ENCODE results near the gene BCKDK.
"Not testable (repeated sequence)": the region's sequence is repeated elsewhere in the genome, so short reads cannot be mapped to it uniquely, and the experiment has no call there.

BCKDK gene

DNA sequence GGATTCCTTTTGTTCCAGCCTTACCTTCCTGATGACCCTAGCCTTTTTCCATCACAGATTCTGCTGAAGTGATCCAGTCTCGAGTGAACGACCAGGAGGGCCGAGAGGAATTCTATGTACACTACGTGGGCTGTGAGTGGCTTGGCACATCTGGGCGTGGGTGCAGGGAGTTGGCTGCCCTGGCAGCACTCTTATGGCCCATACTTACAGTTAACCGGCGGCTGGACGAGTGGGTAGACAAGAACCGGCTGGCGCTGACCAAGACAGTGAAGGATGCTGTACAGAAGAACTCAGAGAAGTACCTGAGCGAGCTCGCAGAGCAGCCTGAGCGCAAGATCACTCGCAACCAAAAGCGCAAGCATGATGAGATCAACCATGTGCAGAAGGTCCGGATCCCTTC is 11.9 kb downstream of the BCKDK start:
- no peak for DNase-seq (ENCODE audit: low read depth in 2 of 2)

DNA sequence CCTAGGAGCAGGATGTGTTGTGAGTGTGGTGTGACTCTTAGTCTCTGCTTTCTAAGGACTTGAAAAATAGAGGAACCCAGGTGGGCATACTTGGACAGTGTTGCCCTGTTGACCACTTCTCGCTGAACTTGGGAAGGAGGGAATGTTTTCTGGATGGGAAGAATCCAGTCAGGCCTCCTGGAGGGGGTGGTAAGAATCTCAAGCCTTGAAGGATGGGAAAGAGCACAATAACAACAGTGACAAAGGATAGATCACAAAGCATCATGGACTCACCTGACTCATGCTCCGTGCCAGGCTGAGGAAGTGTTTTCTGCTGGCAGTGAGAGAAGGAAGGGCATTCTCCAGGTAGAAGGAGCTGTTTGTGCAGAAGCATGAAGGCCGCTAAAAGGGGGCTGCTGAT is 17.7 kb downstream of the BCKDK start:
- DNase-seq (ENCODE audit: low read depth in 2 of 2), result no peak

DNA sequence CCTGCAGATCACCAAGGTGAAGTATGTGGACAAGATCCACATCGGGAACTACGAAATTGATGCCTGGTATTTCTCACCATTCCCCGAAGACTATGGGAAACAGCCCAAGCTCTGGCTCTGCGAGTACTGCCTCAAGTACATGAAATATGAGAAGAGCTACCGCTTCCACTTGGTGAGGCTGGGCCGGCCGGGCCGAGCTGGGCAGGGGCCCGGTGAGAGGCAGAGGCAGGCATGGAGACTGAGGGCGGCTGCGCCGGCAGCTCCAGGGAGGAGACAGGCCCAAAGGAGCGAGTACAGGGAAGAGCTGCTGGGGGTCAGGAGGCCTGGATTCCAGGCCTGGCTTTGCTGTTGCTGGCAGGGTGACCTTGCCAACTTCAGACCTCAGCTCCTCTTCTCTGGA is 19.0 kb downstream of the BCKDK start:
- no peak for DNase-seq (ENCODE audit: low read depth in 2 of 2)

DNA sequence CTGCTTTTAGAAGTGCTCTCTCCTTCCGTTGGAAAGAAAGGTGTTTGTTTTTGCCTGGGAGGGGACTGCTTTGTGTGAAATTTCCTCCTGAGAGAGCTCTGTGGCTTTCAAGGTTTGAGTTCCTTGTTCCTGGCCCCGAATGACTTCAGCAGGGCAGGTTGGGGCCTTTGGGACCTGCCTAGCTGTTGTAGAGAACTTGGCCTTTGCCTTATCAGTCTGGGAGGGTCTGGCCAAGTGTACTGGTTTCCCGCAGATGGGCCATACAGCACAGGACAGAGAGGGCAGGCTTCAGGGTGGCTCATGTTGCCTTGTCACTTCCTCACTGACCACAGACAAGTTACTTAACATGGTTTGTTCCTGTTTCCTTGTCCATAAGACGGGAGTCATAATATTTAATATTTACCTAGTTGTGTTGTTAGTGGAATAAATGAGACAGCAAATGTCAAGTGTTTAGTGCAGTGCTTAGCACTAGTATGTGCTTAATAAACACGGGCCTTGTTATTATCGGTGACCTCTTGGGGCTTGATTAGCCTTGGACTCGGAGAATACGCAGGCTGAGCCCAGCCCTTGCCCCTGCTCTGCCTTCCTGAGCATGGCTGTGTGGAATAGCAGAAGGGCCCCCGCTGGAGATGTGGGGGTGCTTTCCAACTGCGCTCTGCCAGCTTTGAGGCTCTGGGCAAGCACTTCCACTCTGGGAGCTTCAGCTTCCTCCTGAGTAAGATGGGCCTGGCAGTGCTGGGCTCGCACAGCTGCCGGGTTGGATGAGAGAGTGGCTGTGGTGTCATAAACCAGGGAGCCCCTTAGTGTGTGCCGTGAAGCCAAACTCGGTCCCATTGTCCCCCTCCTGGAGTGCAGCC is 20.8 kb downstream of the BCKDK start:
- no peak for DNase-seq (ENCODE audit: low read depth in 2 of 2)

DNA sequence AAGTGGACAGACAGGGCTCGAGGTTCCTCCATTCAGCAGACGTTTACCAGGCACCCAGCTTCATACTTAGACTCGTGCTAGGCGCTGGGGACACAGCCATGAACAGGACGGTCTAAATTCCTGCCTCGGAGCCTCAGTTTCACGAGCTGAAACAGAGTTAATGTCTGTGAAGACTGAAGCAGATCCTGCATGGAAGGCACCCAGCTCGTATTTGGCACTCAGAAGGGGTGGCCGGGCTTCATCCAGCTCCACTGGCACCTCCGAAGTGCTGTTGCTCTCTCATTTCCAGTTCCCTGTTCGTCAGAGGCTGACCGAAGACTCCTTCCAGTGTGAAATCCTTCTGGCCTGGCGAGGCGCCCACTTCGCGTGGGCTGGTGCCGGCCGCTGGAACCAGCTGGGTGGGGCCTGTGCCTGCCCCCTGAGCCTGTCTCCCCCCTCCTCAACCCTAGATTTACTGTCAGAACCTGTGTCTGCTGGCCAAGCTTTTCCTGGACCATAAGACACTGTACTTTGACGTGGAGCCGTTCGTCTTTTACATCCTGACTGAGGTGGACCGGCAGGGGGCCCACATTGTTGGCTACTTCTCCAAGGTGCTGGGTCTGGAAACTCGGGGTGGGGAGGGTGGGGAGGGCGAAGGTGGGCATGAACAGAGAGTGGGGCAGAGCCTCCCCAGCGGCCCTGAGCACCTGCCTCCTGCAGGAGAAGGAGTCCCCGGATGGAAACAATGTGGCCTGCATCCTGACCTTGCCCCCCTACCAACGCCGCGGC is 21.6 kb downstream of the BCKDK start:
- no peak for DNase-seq (ENCODE audit: low read depth in 2 of 2)

DNA sequence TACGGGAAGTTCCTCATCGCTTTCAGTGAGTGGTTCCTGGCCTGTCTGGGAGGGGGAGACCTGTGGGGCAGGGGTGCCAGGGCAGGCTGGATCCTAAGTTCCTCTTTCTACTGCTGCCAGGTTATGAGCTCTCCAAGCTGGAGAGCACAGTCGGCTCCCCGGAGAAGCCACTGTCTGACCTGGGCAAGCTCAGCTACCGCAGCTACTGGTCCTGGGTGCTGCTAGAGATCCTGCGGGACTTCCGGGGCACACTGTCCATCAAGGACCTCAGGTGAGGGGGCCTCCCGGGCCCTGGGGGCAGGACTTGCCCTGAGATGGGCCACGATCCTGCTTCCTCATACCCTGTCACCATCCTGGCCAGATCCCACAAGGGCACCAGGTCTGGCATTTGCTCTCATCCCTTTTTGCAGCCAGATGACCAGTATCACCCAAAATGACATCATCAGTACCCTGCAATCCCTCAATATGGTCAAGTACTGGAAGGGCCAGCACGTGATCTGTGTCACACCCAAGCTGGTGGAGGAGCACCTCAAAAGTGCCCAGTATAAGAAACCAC is 22.2 kb downstream of the BCKDK start:
- no peak for DNase-seq (ENCODE audit: low read depth in 2 of 2)

DNA sequence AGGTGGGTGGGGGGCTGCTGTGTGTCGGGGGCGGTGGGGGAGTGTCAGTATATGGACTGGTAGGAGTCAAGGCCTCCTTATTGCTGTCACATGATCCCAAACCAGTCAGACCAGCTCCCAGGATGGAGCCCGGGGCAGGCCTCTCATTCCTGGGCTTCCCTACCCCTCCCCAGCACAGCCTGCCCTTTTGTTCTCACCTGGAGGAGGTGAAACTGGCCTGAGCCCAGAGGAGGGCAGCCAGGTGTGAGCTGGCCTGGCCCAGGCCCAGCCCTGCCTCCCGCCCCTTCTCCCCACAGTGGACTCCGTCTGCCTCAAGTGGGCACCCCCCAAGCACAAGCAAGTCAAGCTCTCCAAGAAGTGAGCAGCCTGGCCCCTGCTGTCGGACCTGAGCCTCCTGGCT is 22.7 kb downstream of the BCKDK start:
- DNase-seq (ENCODE audit: low read depth in 2 of 2), result no peak

DNA sequence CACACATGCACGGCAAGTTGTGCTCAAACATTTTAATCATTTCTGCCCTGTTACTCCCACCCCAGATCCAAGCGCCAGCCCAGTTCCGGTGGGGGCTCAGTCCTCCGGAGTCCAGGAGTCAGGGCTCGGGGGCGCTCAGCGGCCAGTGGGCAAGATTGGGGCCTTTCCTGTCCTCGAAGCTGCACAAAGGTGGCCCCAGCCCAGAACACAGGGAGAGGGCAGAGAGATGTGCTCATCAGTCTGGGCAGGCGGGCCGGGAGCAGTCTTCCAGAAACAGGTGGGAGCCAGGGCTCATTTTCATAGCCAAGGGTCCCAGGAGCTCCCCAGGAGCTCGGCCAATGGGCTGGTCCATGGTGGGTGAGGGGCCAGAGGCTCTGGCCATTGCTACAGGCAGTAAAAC is 23.2 kb downstream of the BCKDK start:
- DNase-seq (ENCODE audit: low read depth in 2 of 2), result no peak

DNA sequence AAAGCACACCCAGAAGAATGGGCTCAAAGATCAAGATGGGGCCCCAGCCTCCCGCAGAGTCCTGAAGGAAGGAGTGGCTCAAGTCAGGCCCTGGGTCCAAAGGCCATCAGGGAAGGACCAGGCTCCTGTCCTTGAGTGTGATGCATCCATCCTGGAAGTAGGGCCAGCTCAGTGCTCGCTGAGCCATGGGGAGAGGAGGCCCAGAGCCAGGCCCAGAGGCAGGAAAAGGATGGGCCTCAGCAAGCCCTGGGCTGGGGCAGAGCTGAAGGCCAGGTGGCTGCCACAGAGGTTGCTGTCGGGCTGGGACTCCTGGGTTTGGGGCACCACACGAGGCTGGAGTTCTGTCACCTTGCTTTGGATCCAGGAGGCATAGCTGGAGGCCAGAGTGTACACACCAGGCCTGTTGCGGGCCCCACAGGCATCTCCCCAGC is 23.7 kb downstream of the BCKDK start:
- no peak for DNase-seq (ENCODE audit: low read depth in 2 of 2)

DNA sequence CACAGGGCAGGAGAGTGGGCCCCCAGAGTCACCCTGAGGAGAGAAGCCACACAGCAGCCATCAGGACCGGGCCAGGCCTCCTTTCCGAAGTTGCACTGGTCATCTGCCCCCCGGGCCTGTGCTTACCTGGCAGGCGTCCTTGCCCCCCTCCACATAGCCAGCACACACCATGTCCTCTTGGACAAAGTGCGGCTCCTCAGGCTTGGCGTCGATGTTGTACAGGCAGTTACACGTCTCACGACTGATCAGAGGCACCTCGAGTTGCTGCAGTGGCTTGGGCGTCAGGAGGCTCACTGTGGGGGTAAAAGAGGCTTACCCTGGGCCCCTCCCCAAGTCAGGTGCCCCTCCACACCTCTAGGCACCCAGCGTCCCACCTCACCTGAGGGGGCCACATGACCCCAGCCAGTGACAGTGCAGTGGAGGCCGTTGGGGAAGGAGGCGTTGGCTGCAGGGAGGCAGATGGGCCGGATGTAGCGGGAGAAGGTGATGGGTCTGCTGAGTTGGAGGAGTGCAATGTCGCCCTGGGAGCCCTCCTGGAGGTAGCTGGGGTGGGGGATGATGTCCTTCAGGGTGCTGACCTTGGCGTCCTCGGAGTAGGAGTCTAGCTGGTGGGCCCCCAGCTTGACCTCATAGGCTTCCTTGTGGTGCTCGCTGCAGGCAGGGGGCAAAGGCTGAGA is 24.3 kb downstream of the BCKDK start:
- DNase-seq (ENCODE audit: low read depth in 2 of 2), result no peak

DNA sequence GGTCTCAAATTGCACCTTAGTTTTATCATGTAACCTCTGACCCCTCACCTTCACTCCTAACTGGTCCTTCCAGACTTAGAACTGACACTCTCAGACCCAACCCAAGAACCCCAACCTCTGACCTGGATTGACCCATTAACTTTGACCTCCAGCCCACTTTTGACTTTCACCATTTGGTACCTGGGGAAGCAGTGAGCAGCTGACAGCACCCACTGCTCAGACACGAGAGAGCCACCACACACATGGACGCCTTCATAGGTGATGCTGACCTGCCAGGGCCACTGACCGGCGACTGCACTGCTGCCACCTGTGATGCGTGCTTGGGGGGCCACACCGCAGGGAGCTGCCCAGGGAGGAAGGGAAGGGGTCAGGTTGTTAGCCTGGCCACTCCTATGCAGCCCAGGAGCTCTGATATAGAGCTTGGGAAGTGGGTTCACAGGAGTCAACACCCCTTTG is 24.9 kb downstream of the BCKDK start:
- no peak for DNase-seq (ENCODE audit: low read depth in 2 of 2)

DNA sequence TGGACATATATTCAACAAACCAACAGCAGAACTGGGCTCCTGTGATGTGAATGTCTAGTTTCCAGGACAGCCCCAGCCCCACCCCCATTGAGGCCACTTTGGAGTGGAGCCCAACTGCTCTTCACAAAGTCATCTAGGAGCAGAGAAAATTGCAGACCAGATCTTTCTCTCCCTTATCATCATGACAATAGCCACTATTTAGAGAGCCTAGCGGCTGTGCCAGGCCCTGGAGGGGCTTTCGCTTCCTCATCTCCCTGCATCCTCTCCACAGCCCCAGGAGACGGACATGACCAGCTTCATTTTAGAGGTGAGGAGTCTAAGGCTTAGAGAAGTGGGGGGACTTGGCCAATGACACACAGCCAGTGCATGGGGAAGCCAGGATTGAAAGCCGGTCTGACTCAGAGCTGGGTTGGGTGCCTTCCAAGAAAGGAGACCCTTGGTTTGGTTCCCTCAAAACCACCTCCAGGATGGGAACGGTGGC is 25.9 kb downstream of the BCKDK start:
- no peak for DNase-seq (ENCODE audit: low read depth in 2 of 2)

DNA sequence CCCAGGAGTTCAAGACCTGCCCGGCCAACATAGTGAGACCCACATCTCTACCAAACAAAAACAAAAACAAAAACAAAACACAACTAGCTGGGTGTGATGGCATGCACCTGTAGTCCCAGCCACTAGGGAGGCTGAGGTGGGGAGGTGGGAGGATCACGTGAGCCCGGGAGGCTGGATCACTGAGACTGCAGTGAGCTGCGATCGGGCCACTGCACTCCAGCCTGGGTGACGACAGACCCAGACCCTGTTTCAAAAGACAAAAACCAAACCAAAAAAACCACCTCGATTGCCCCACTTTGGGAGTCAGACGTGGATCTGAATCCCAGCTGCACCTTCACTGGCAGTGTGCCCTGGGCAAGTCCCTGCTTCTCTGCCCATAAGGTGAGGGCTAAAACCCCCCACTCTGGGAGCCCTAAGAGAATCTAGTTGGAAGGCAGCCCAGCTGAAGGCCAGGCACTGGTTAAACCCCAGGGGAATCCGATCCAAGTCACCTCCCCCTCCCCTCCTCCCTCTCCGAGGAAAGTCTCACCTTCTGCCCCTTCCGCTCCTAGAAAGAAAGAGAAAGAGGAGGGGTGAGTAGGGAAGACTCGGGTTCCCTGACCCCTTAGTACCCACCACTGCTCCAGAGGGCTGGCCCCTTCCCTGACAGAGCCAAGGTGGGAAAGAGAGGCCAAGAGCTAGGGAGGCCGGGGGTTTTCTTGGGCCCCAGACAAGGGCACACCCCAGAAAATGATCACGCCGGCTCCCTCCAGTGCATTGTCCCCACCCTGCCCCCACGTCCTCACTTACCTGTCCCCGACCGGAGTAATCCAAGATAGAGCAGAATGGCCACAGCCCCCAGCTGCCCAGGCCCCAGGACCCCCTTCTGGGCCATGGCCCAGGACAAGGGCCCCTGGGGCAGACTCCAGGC is 26.7 kb downstream of the BCKDK start:
- DNase-seq (ENCODE audit: low read depth in 2 of 2), result no peak

DNA sequence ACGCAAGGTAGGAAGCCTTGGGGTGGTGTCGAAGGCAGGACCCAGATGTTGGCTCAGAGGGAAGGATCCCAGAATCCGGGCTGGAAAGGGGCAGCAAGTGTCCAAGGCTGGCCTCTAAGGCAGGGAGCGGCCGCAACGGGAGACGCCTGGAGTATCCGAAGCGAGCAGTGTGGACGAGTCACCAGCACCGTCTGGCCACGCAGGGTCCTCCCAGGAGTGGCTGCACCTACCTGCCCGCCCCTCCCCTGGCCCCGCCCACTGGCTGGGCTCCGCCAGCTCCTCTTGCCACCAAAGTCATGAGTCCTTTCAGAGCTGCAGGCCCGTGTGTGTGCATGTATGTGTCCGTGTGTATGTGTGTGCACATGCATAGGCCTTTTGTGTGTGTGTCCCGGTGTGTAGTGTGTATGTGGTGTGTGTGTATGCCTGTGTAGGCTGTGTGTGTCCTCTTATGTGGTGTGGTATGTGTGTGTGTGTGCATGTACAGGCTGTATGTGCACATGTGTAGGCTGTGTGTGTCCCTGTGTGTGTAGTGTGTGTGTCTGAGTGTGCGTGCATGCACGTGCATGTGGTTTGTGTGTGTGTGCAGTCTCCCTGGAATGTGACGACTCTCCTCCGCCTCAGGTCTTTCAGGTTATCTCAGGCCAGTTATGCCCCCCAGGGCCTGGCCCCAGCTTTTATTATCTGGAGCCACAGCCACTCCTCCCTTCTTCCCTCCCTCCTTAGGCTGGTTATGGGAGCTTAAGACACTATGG is 27.5 kb downstream of the BCKDK start, which contains the start of gene PRSS8:
TSS of gene PRSS8 (minus strand) at position 193 of the 752 bp plus-strand sequence. CDS start 229 bp downstream, outside the sequence.
- no peak for DNase-seq (ENCODE audit: low read depth in 2 of 2)

DNA sequence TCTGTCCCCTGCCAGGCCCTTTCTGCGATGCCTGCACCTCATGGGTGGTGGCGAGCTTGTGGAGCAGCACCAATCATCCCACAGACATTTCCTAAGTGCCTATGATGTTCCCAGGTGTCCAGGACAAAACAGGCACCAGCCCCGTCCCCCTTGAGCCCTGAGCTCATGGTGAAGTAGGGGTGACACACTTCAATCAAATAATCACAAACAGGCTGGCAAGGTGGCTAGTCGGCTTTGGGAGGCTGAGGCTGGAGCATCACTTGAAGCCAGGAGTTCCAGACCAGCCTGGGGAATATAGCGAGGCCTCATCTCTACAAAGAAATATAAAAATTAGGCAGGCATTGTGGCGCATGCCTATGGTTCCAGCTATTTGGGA is 28.1 kb downstream of the BCKDK start:
- DNase-seq (ENCODE audit: low read depth in 2 of 2), result no peak

DNA sequence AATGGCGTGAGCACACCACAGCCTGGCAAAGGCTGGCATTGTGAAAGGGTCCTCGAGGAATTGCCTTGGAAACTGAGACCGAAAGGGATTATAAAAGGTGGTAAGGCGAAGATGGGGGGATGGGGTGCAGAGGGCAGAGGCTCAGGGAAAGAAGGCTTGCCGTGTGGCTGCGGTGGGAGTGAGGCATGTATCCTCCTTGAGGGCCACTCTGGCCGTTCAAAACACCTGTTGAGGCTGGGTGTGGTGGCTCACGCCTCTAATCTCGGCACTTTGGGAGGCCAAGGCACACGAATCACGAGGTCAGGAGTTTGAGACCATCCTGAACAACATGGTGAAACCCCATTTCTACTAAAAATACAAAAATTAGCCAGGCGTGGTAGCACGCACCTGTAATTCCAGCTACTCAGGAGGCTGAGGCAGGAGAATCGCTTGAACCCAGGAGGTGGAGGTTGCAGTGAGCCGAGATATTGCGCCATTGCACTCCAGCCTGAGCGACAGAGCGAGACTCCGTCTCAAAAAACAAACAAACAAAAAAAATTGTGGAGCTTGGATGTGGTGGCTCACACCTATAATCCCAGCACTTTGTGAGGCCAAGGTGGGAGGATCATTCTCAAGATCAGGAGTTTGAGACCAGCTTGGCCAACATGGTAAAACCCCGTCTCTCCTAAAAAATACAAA is 28.8 kb downstream of the BCKDK start:
- DNase-seq (ENCODE audit: low read depth in 2 of 2), result not testable (repeated sequence)

DNA sequence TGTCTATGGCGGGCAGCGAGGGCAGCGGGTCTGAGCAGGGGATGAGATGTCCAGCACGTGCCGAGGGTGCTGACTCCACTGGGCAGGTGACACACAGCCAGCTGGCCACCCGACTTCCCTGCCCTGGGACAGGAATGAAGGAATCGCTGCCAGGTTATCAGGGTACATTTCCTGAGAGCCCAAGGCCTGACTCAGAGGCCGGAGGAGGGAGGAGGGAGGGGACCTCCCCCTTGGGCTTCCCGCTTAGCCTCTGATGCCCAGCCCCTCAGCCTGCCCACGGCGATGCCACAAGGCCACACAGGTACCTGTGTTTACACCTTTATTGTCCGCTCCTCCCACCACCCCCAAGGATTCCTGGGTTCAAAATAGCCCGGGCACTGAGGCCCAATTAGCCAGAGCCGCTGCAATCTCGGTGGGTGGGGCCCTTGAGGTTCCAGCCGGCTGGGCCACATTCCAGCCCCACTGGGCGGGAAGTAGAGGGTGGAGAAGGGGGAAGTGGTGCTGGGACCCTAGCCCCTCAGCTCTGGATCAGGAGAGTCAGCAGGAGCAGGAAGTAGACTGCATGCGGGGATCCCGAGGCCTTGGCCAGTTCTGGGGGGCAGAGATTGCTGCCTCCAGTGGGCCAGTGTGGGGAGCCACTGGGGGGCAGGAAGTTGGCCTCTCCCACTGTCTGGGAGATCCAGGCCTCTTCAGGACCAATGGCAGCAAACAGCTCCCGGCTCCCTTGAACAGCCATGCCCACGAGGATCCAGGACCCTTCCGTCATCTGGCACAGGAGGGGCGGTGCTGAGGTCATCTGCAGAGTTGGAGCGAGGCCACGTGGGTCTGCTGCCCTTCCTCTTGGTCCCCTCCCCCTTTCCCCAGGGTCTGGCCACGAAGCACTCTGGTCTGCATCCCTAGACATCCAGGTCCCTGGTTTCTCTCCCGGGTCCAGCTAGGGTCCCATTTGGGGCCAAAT is 30.7 kb downstream of the BCKDK start:
- DNase-seq (ENCODE audit: low read depth in 2 of 2), result no peak

DNA sequence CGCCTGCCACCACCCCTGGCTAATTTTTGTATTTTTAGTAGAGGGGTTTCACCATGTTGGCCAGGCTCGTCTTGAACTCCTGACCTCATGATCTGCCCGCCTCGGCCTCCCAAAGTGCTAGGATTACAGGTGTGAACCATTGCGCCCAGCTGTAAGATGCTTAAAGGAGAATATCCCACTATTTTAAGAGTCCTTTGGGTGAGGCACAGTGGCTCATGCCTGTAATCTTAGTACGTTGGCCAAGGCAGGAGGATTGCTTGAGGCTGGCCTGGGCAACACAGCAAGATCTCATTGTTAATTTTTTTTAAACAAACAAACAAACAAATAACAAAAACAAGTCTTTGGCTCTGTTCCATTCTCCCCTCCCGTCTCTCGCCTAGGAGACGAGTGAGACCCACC is 32.9 kb downstream of the BCKDK start:
- DNase-seq (ENCODE audit: low read depth in 2 of 2), result not testable (repeated sequence)
